IMR-90 (cell line): ENCODE results near the gene PINK1. TPM values are rescaled to one million over a fixed set of nuclear protein-coding genes. Genes with fewer than 3 reads are reported as not detected.

Experiments
- ATAC-seq: fragments of 200-7000 bp; cut with Tn5 transposase; 2 replicates; pipeline ENCODE4 v1.9.1; 2020; ENCODE audit warnings: low read depth, mild to moderate bottlenecking, moderate library complexity
- BruUV-seq: library from RNA; stranded (reverse); fragments of 400-500 nt; replicated peaks from 2 replicates; lab custom pipeline; 2021; lab: Mats Ljungman, UMichigan
- CTCF ChIA-PET: fragments of 300-600 bp; formaldehyde crosslinking; extraction: SDS; loops from one replicate; lab custom pipeline; 2021; ENCODE audit warnings: antibody characterized with exemption; lab: Yijun Ruan, JAX
- POLR2A ChIA-PET: fragments of 300-600 bp; sonication (Branson Sonifier 250); formaldehyde crosslinking; loops from one replicate; lab custom pipeline; 2022; ENCODE audit warnings: antibody characterized with exemption; ENCODE audit not compliant: unreplicated experiment; lab: Charles Lee
- DNase-seq: peaks from one replicate; pipeline ENCODE4 v3.0.0; 2013
- H2AFZ ChIP-seq: replicated peaks from 2 replicates; pipeline ENCODE3; 2013; ENCODE audit warnings: low read length, mild to moderate bottlenecking; ENCODE audit not compliant: poor library complexity
- H2AK5ac ChIP-seq: 2 replicates; pipeline ENCODE4 v1.6.1; 2013; ENCODE audit warnings: low read depth, low read length, inconsistent platforms
- H2AK9ac ChIP-seq: replicated peaks from 2 replicates; pipeline ENCODE3; 2013; ENCODE audit warnings: mild to moderate bottlenecking, low read depth, low read length, moderate library complexity; ENCODE audit not compliant: poor library complexity
- H2BK120ac ChIP-seq: 2 replicates; pipeline ENCODE4 v1.6.1; 2013; ENCODE audit warnings: low read depth, low read length, inconsistent platforms
- H2BK15ac ChIP-seq: 3 replicates; pipeline ENCODE4 v1.6.1; 2013; ENCODE audit warnings: low read depth, low read length, inconsistent platforms
- H2BK20ac ChIP-seq: 2 replicates; pipeline ENCODE4 v1.6.1; 2013; ENCODE audit warnings: low read depth, mild to moderate bottlenecking, inconsistent platforms, low read length, moderate library complexity
- H2BK5ac ChIP-seq: 2 replicates; pipeline ENCODE4 v1.6.1; 2013; ENCODE audit warnings: mild to moderate bottlenecking, low read depth, low read length, inconsistent platforms; ENCODE audit not compliant: poor library complexity, severe bottlenecking
- H3K14ac ChIP-seq: replicated peaks from 2 replicates; pipeline ENCODE4 v1.6.1; 2013; ENCODE audit warnings: low read depth, low read length, inconsistent platforms
- H3K18ac ChIP-seq: 2 replicates; pipeline ENCODE4 v1.6.1; 2013; ENCODE audit warnings: low read depth, low read length, control low read depth
- H3K23ac ChIP-seq: 2 replicates; pipeline ENCODE4 v1.6.1; 2013; ENCODE audit warnings: low read depth, low read length, inconsistent platforms
- H3K27ac ChIP-seq: 2 replicates; pipeline ENCODE4 v1.5.1; 2013; ENCODE audit warnings: mild to moderate bottlenecking, control low read depth, low read length; ENCODE audit not compliant: insufficient read depth
- H3K27me3 ChIP-seq: 2 replicates; pipeline ENCODE4 v1.6.1; 2013; ENCODE audit warnings: low read length; ENCODE audit not compliant: control insufficient read depth, insufficient read depth
- H3K36me3 ChIP-seq: 2 replicates; pipeline ENCODE4 v1.6.1; 2013; ENCODE audit warnings: low read length, mixed read lengths; ENCODE audit not compliant: control insufficient read depth, insufficient read depth
- H3K4ac ChIP-seq: 2 replicates; pipeline ENCODE4 v1.6.1; 2013; ENCODE audit warnings: low read depth, low read length, inconsistent platforms
- H3K4me1 ChIP-seq: 2 replicates; pipeline ENCODE4 v1.6.1; 2013; ENCODE audit warnings: low read length, mixed read lengths; ENCODE audit not compliant: control insufficient read depth, insufficient read depth
- H3K4me2 ChIP-seq: 2 replicates; pipeline ENCODE4 v1.6.1; 2013; ENCODE audit warnings: low read depth, mild to moderate bottlenecking, control low read depth, low read length, moderate library complexity
- H3K4me3 ChIP-seq: 2 replicates; pipeline ENCODE4 v1.5.1; 2013; ENCODE audit warnings: low read depth, mild to moderate bottlenecking, control low read depth, low read length, moderate library complexity; ENCODE audit not compliant: insufficient read depth
- H3K56ac ChIP-seq: 2 replicates; pipeline ENCODE4 v1.6.1; 2013; ENCODE audit warnings: low read length, inconsistent platforms; ENCODE audit not compliant: insufficient read depth; ENCODE audit errors: extremely low read depth
- H3K79me1 ChIP-seq, 2 experiments: 2 replicates each; pipeline ENCODE4 v1.6.1; 2013; ENCODE audit warnings: low read length in 2 of 2, inconsistent platforms in 1 of 2, low read depth in 1 of 2
- H3K9ac ChIP-seq: 2 replicates; pipeline ENCODE4 v1.6.1; 2013; ENCODE audit warnings: low read depth, low read length, control low read depth
- H3K9me1 ChIP-seq: 2 replicates; pipeline ENCODE4 v1.6.1; 2013; ENCODE audit warnings: low read length, inconsistent platforms; ENCODE audit not compliant: insufficient read depth
- H3K9me3 ChIP-seq: 2 replicates; pipeline ENCODE4 v1.6.1; 2013; ENCODE audit warnings: low read length; ENCODE audit not compliant: control insufficient read depth, insufficient read depth
- H4K20me1 ChIP-seq: 2 replicates; pipeline ENCODE4 v1.6.1; 2013; ENCODE audit warnings: low read length, inconsistent platforms; ENCODE audit not compliant: insufficient read depth
- H4K5ac ChIP-seq: 2 replicates; pipeline ENCODE4 v1.6.1; 2013; ENCODE audit warnings: mild to moderate bottlenecking, low read depth, low read length, control low read depth
- H4K8ac ChIP-seq, 2 experiments: 2 replicates each; pipeline ENCODE4 v1.6.1; 2013; ENCODE audit warnings: low read depth in 2 of 2, low read length in 2 of 2, control low read depth in 1 of 2, inconsistent platforms in 1 of 2
- H4K91ac ChIP-seq: 2 replicates; pipeline ENCODE4 v1.6.1; 2013; ENCODE audit warnings: low read depth, low read length, inconsistent platforms; ENCODE audit not compliant: insufficient read depth
- CEBPB ChIP-seq: IDR thresholded peaks from 2 replicates; pipeline ENCODE4 v1.6.1; 2012; ENCODE audit warnings: low read depth, low read length, improper control_type of control experiment
- CTCF ChIP-seq: conservative IDR thresholded peaks from 2 replicates; pipeline ENCODE4 v1.5.1; 2012; ENCODE audit warnings: mild to moderate bottlenecking, low read depth, low read length, improper control_type of control experiment
- ELK1 ChIP-seq: fragments of 150-350 bp; IDR thresholded peaks from 2 replicates; pipeline ENCODE4 v1.6.1; 2016; ENCODE audit warnings: low read depth, mild to moderate bottlenecking, low read length, moderate library complexity, borderline replicate concordance
- MXI1 ChIP-seq: IDR thresholded peaks from 2 replicates; pipeline ENCODE4 v1.6.1; 2012; ENCODE audit warnings: low read depth, mild to moderate bottlenecking, low read length, moderate library complexity, borderline replicate concordance
- RCOR1 ChIP-seq: IDR thresholded peaks from 2 replicates; pipeline ENCODE4 v1.6.1; 2012; ENCODE audit warnings: mild to moderate bottlenecking, low read length, improper control_type of control experiment; ENCODE audit not compliant: insufficient replicate concordance
- RFX5 ChIP-seq: IDR thresholded peaks from 2 replicates; pipeline ENCODE4 v1.8.0; 2012; ENCODE audit warnings: low read depth, mild to moderate bottlenecking, low read length, moderate library complexity
- USF2 ChIP-seq: fragments of 150-350 bp; IDR thresholded peaks from 2 replicates; pipeline ENCODE4 v1.6.1; 2017; ENCODE audit warnings: mild to moderate bottlenecking, antibody characterized with exemption, low read length, low read depth
- WGBS, 2 experiments: methylation state at CpG; one replicate each; pipeline versions ENCODE4 v1.1.5 to v1.1.7; 2013; ENCODE audit warnings: missing lambda C conversion rate in 2 of 2; ENCODE audit not compliant: insufficient read length in 1 of 2; ENCODE audit errors: extremely low coverage in 2 of 2; 5-methylcytosine and 5-hydroxymethylcytosine counted together
- dilution Hi-C: fragments of 300-500 bp; cut with HindIII; formaldehyde crosslinking; loops from one replicate; pipeline ENCODE4 v1.14.3; 2018; ENCODE audit warnings: low sequenced_read_pairs; ENCODE audit not compliant: unreplicated experiment
- in situ Hi-C: fragments of 300-500 bp; cut with MboI; formaldehyde crosslinking; loops from 3 replicates; pipeline ENCODE4 v1.14.3; 2019; ENCODE audit warnings: low sequenced_read_pairs, inconsistent platforms, mixed read lengths
- intact Hi-C: fragments of 100-400 bp; cut with micrococcal nuclease; formaldehyde crosslinking; loops from 2 replicates; pipeline ENCODE4 v1.10.0; 2022
- polyA plus RNA-seq, 3 experiments: library from polyadenylated mRNA; depleted of rRNA; stranded (reverse); fragments of >200 nt; gene quantifications; 2 replicates each; pipeline ENCODE4 v1.2.3, GENCODE V29; 2012; ENCODE audit warnings: low replicate concordance in 1 of 3
- total RNA-seq: library from RNA; depleted of rRNA; stranded (reverse); fragments of >200 nt; gene quantifications from 2 replicates; pipeline ENCODE4 v1.2.3, GENCODE V29; 2012

Gene PINK1
- total and polyA plus RNA-seq, 2 of the 4 experiments (the other 2 are of a cell fraction) = 52.9 to 55.2 TPM

- H2BK5ac ChIP-seq = no peak overlapping the region
- H2AK9ac ChIP-seq = peak overlapping the region; percentile 66
- H3K27ac ChIP-seq = no peak overlapping the region
- H2BK15ac ChIP-seq = no peak overlapping the region
- DNase-seq (no peak), ATAC-seq (no peak)
- no peak overlapping the region for H3K56ac ChIP-seq
- H3K4me2 ChIP-seq = no peak overlapping the region
- intact Hi-C loops (no loop called here), in situ Hi-C loops (no loop called here), dilution Hi-C loops (no loop called here)
- no peaks in the 10 kb centered on the region for H4K20me1 ChIP-seq
- no peak overlapping the region for H2BK120ac ChIP-seq
- H3K4me3 ChIP-seq = no peak overlapping the region
- H3K27me3 ChIP-seq = no peaks in the 10 kb centered on the region
- no peak overlapping the region for H3K18ac ChIP-seq
- no peaks in the 10 kb centered on the region for H3K9me3 ChIP-seq
- no peaks in the 10 kb centered on the region for H3K9me1 ChIP-seq
- H3K23ac ChIP-seq = no peak overlapping the region
- POLR2A ChIA-PET = no interaction called here
- no TSS peak for BruUV-seq
- H2BK20ac ChIP-seq = no peak overlapping the region
- H2AK5ac ChIP-seq = no peak overlapping the region
- H3K9ac ChIP-seq = no peak overlapping the region
- no peak overlapping the region for H3K14ac ChIP-seq
- no peak overlapping the region for H4K5ac ChIP-seq
- WGBS, 2 experiments = 60 to 80% methylated on average over 1 of the region's 4 CpGs
- no peaks in the 10 kb centered on the region for H3K4me1 ChIP-seq
- H3K36me3 ChIP-seq = peaks cover 6% of the 10 kb centered on the region
- no peak overlapping the region for H4K91ac ChIP-seq
- CTCF ChIA-PET = no interaction called here
- no peak overlapping the region for H2AFZ ChIP-seq
- TF ChIP-seq RCOR1 = no peak
- no peak for TF ChIP-seq MXI1
- TF ChIP-seq RFX5 = no peak
- TF ChIP-seq CEBPB = no peak
- no peak for TF ChIP-seq CTCF
- TF ChIP-seq USF2 = no peak
- no peak for TF ChIP-seq ELK1
- H3K4ac ChIP-seq = no peak overlapping the region
- H3K79me1 ChIP-seq = no peaks in the 10 kb centered on the region
- H4K8ac ChIP-seq = no peak overlapping the region
Measured at GRCh38 chr1:20672265-20672632, 39.0 kb downstream of the PINK1 start.
